HepG2 (cell line): ENCODE measurements around the gene CHCHD6. TPM values are rescaled to one million over a fixed set of nuclear protein-coding genes. Genes with fewer than 3 reads are reported as not detected.

ENCODE experiments used
- ATAC-seq: fragments of 200-7000 bp; cut with Tn5 transposase; 3 replicates; pipeline ENCODE4 v1.9.1; 2020; ENCODE audit warnings: mild to moderate bottlenecking, moderate library complexity
- BruUV-seq: library from RNA; stranded (reverse); fragments of 400-500 nt; replicated peaks from 2 replicates; lab custom pipeline; 2021; lab: Mats Ljungman, UMichigan
- CTCF ChIA-PET: fragments of 300-600 bp; formaldehyde crosslinking; extraction: SDS; loops from one replicate; lab custom pipeline; 2021; ENCODE audit warnings: low total read pairs, inconsistent platforms, low intra/inter-chr PET ratio; lab: Yijun Ruan, JAX
- POLR2A ChIA-PET: fragments of 350-600 bp; sonication (Branson Sonifier 250); formaldehyde crosslinking; loops from one replicate; lab custom pipeline; 2020; ENCODE audit warnings: antibody characterized with exemption, inconsistent platforms; lab: Yijun Ruan, JAX
- DNase-seq: peaks from one replicate; pipeline ENCODE4 v3.0.0-alpha.2; 2015; ENCODE audit warnings: low spot score
- FAIRE-seq: peaks from 3 replicates; lab custom pipeline; 2011; peaks lifted over from hg19 to GRCh38; lab: Jason Lieb, UNC
- H2AFZ ChIP-seq: one replicate; pipeline ENCODE4 v1.6.1; 2011; ENCODE audit warnings: low read length, inconsistent platforms
- H3K27ac ChIP-seq: fragments of 300-600 bp; 3 replicates; pipeline ENCODE4 v1.8.0; 2011; ENCODE audit warnings: mixed run types, mild to moderate bottlenecking, mixed read lengths, low read length, inconsistent platforms; ENCODE audit not compliant: insufficient read depth; ENCODE audit errors: extremely low read length
- H3K27me3 ChIP-seq, 2 experiments: fragments of 200-600 bp in 1 of 2; 2 replicates in 1 of 2; 3 replicates in 1 of 2; pipeline versions ENCODE4 v1.6.0 to v1.8.0; 2011; ENCODE audit warnings: low read length in 2 of 2, mild to moderate bottlenecking in 2 of 2, moderate library complexity in 2 of 2, inconsistent platforms in 1 of 2; ENCODE audit not compliant: insufficient read depth in 2 of 2, control insufficient read depth in 1 of 2
- H3K36me3 ChIP-seq, 2 experiments: fragments of 200-600 bp in 1 of 2; replicated peaks in 1 of 2; 2 replicates in 1 of 2; 3 replicates in 1 of 2; pipeline versions ENCODE4 v1.5.1 to v1.8.0; 2011; ENCODE audit warnings: low read length in 2 of 2, inconsistent platforms in 1 of 2; ENCODE audit not compliant: insufficient read depth in 2 of 2, control insufficient read depth in 1 of 2
- H3K4me1 ChIP-seq: 2 replicates; pipeline ENCODE4 v1.5.1; 2012; ENCODE audit warnings: low read length, inconsistent platforms; ENCODE audit not compliant: insufficient read depth
- H3K4me2 ChIP-seq: 2 replicates; pipeline ENCODE4 v1.6.0; 2011; ENCODE audit warnings: low read depth, low read length, inconsistent platforms
- H3K4me3 ChIP-seq, 3 experiments: fragments of 200-600 bp in 1 of 3; sonication (generic), shearing (Covaris generic) in 1 of 3; replicated peaks in 1 of 3; 2 replicates each; pipeline ENCODE4 v1.5.1; 2011 to 2016; ENCODE audit warnings: low read length in 3 of 3, inconsistent platforms in 2 of 3, low read depth in 2 of 3, mild to moderate bottlenecking in 2 of 3, control low read depth in 1 of 3, mixed read lengths in 1 of 3; ENCODE audit not compliant: insufficient read depth in 1 of 3
- H3K79me2 ChIP-seq: one replicate; pipeline ENCODE4 v1.6.1; 2011; ENCODE audit warnings: low read length, inconsistent platforms; ENCODE audit not compliant: insufficient read depth
- H3K9ac ChIP-seq: 2 replicates; pipeline ENCODE4 v1.6.0; 2011; ENCODE audit warnings: mild to moderate bottlenecking, low read depth, low read length, inconsistent platforms; ENCODE audit not compliant: insufficient read depth
- H3K9me3 ChIP-seq: 2 replicates; pipeline ENCODE4 v1.5.1; 2012; ENCODE audit warnings: mild to moderate bottlenecking, low read length
- H4K20me1 ChIP-seq: 2 replicates; pipeline ENCODE4 v1.6.0; 2011; ENCODE audit warnings: inconsistent platforms, mild to moderate bottlenecking, low read length, moderate library complexity; ENCODE audit not compliant: insufficient read depth
- ARHGAP35 ChIP-seq: sonication (generic); formaldehyde crosslinking; IDR thresholded peaks from 2 replicates; pipeline ENCODE4 v1.9.0; 2022; ENCODE audit warnings: mild to moderate bottlenecking, inconsistent platforms, moderate library complexity, missing genetic modification reagents, borderline replicate concordance
- FIP1L1 ChIP-seq: fragments of 200-400 bp; formaldehyde crosslinking; IDR thresholded peaks from 2 replicates; pipeline ENCODE4 v1.6.1; 2018; ENCODE audit warnings: low read depth, mild to moderate bottlenecking, low read length, moderate library complexity, borderline replicate concordance; ENCODE audit not compliant: insufficient read depth
- FLYWCH1 ChIP-seq: sonication (generic); formaldehyde crosslinking; IDR thresholded peaks from 2 replicates; pipeline ENCODE4 v1.8.1; 2023; ENCODE audit warnings: mild to moderate bottlenecking, missing genetic modification reagents
- MYNN ChIP-seq: sonication (generic); formaldehyde crosslinking; IDR thresholded peaks from 2 replicates; pipeline ENCODE4 v1.4.0; 2020; ENCODE audit warnings: mild to moderate bottlenecking, low read depth, missing genetic modification reagents
- NFE2L1 ChIP-seq: sonication (generic); formaldehyde crosslinking; IDR thresholded peaks from 2 replicates; pipeline ENCODE4 v1.4.0; 2020; ENCODE audit warnings: missing genetic modification reagents, mild to moderate bottlenecking, borderline replicate concordance
- PHF20 ChIP-seq: sonication (generic); formaldehyde crosslinking; IDR thresholded peaks from 2 replicates; pipeline ENCODE4 v1.5.0; 2020; ENCODE audit warnings: mild to moderate bottlenecking, missing genetic modification reagents
- ZFAT ChIP-seq: sonication (generic); formaldehyde crosslinking; conservative IDR thresholded peaks from 2 replicates; pipeline ENCODE4 v1.8.1; 2023; ENCODE audit warnings: missing genetic modification reagents, inconsistent platforms
- ZNF367 ChIP-seq: sonication (generic); formaldehyde crosslinking; IDR thresholded peaks from 2 replicates; pipeline ENCODE4 v1.4.0; 2020; ENCODE audit warnings: missing genetic modification reagents, borderline replicate concordance
- ZNF720 ChIP-seq: sonication (generic); formaldehyde crosslinking; IDR thresholded peaks from 2 replicates; pipeline ENCODE4 v1.4.0; 2020; ENCODE audit warnings: missing genetic modification reagents
- ZNF781 ChIP-seq: sonication (generic); formaldehyde crosslinking; IDR thresholded peaks from 2 replicates; pipeline ENCODE4 v1.5.1; 2020; ENCODE audit warnings: borderline replicate concordance, mild to moderate bottlenecking, missing genetic modification reagents; ENCODE audit errors: not compliant biosample characterization
- ZNF790 ChIP-seq: sonication (generic); formaldehyde crosslinking; IDR thresholded peaks from 2 replicates; pipeline ENCODE4 v1.8.0; 2022; ENCODE audit warnings: missing genetic modification reagents, mild to moderate bottlenecking, borderline replicate concordance
- WGBS: methylation state at CpG from one replicate; pipeline ENCODE4 v1.1.6; 2017; ENCODE audit warnings: low lambda C conversion rate; 5-methylcytosine and 5-hydroxymethylcytosine counted together
- in situ Hi-C: cut with HindIII; loops from 2 replicates; pipeline ENCODE4 v1.10.0; 2017; ENCODE audit warnings: low pct_unique_long_range_greater_than_20kb; ENCODE audit not compliant: extremely low pct_ligation_motif_present
- intact Hi-C: fragments of 100-400 bp; cut with micrococcal nuclease; formaldehyde crosslinking; loops from one replicate; pipeline ENCODE4 v1.10.0; 2022; ENCODE audit not compliant: unreplicated experiment
- polyA plus RNA-seq, 8 experiments: library from polyadenylated mRNA; depleted of rRNA in 3 of 8; stranded (reverse) in 7 of 8; unstranded in 1 of 8; fragments of >200 nt; fragmentation: Illumina TruSeq in 4 of 8; extraction: Trizol in 4 of 8; gene quantifications; 2 replicates each; pipeline versions ENCODE4 v1.2.1 to v1.2.3, GENCODE V29; 2011 to 2016; ENCODE audit warnings: low read depth in 4 of 8, missing spikeins in 1 of 8, mixed read lengths in 1 of 8; ENCODE audit not compliant: insufficient read depth in 1 of 8
- total RNA-seq, 5 experiments: library from RNA; depleted of rRNA; stranded (reverse); fragments of >200 nt; fragmentation: Illumina TruSeq; extraction: Trizol; gene quantifications; 2 replicates each; pipeline ENCODE4 v1.2.3, GENCODE V29; 2016; ENCODE audit warnings: low read depth in 1 of 5

The CHCHD6 gene
- total and polyA plus RNA-seq, 2 of the 13 experiments (the other 11 are each of a cell fraction or from before 2014, with no cell fraction given) = 20.3 to 20.8 TPM

DNA sequence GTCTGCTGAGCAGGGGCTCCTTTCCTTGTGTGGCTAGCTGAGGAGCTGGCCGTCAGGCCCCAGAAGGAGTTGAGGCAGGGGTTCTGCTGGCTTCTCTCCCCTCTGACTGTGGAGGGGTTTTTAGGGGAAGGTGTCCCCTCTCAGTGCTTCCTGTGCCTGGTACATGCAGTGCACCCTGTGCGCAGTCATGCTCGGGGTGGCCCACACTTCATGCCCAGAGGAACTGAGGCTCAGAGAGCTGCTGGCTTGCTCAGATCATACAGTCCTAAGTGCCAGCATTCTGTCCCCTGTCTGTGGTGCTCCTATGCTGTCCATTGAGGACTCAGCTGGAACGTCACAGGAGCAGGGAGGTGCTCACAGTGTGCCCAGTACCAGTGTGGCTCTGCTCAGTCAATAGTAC lies 211.0 kb downstream of the CHCHD6 start:
- no peaks in the 10 kb centered on the region for H3K9me3 ChIP-seq
- 100% methylated on average over 3 of the region's 4 CpGs for WGBS
- H3K4me1 ChIP-seq = no peaks in the 10 kb centered on the region
- no peak overlapping the region for H3K4me2 ChIP-seq
- H3K79me2 ChIP-seq = no peaks in the 10 kb centered on the region
- H3K4me3 ChIP-seq = no peak overlapping the region
- H3K27ac ChIP-seq = no peak overlapping the region
- FAIRE-seq (no peak), DNase-seq (no peak), ATAC-seq (no peak)
- no peaks in the 10 kb centered on the region for H4K20me1 ChIP-seq
- no peak overlapping the region for H2AFZ ChIP-seq
- no peak for TF ChIP-seq NFE2L1 (CRISPR knock-in tag)
- no peak for TF ChIP-seq ZNF720
- no peak for TF ChIP-seq ZNF781 (CRISPR knock-in tag)
- TF ChIP-seq ZNF367 (CRISPR knock-in tag) = no peak
- TF ChIP-seq ZNF790 (CRISPR knock-in tag) = no peak
- no peak for TF ChIP-seq FIP1L1
- no peak for TF ChIP-seq MYNN (CRISPR knock-in tag)
- TF ChIP-seq PHF20 = no peak
- no peak for TF ChIP-seq ARHGAP35 (CRISPR knock-in tag)
- no peak for TF ChIP-seq ZFAT (CRISPR knock-in tag)
- TF ChIP-seq FLYWCH1 = no peak
- H3K36me3 ChIP-seq = peaks cover 0 to 4% of the 10 kb centered on the region in 2 experiments; a peak in 1 of 5 replicates
- POLR2A ChIA-PET = no interaction called here
- no peaks in the 10 kb centered on the region for H3K27me3 ChIP-seq
- intact Hi-C loops = no loop called here
- in situ Hi-C loops = no loop called here
- CTCF ChIA-PET = no interaction called here
- no peak overlapping the region for H3K9ac ChIP-seq
- BruUV-seq = no TSS peak
